Adrenal gland (tissue), 5 donors: Measurements from ENCODE around the gene RWDD2A.

ENCODE experiments used
- POLR2A ChIP-seq, 2 donors: fragments of 450-650 bp; IDR thresholded peaks; one replicate each; pipeline ENCODE4 v1.6.1; 2017; ENCODE audit warnings: antibody characterized with exemption in 2 of 2, mild to moderate bottlenecking in 2 of 2, moderate library complexity in 1 of 2
- TF ChIP-seq, protein P1 (sequence below), 6 experiments: fragments of 450-650 bp in 4 of 6; fragments of 200-600 bp in 2 of 6; sonication (generic) in 1 of 6; IDR thresholded peaks; 1 replicate in 5 of 6; 2 replicates in 1 of 6; pipeline versions ENCODE4 v1.5.1 to v1.8.0; 2016 to 2021; ENCODE audit warnings: antibody characterized with exemption in 6 of 6, mild to moderate bottlenecking in 2 of 6, moderate library complexity in 1 of 6
- donor health status: DM: no; HTN: no; CAD: no.

DNA sequence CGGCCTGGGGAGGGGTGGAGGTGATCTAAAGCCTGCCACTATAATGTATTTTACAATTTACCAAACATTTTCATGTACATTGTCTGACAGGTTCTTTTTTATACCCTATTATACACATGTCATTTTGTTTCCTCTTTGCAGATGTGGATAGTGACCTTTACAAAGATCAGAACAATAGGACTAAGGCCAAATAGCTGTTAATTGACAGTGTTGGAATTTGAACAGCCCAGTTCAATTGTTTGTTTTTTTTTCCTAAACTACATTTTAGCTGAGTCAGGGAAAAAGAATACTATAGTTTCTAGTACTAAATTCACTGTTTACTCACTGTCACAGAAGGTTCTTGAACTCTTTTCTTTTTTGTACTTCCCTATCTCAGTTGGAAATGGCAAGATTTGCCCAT, 40.2 kb upstream of the RWDD2A start:
- TF ChIP-seq, protein P1, sequence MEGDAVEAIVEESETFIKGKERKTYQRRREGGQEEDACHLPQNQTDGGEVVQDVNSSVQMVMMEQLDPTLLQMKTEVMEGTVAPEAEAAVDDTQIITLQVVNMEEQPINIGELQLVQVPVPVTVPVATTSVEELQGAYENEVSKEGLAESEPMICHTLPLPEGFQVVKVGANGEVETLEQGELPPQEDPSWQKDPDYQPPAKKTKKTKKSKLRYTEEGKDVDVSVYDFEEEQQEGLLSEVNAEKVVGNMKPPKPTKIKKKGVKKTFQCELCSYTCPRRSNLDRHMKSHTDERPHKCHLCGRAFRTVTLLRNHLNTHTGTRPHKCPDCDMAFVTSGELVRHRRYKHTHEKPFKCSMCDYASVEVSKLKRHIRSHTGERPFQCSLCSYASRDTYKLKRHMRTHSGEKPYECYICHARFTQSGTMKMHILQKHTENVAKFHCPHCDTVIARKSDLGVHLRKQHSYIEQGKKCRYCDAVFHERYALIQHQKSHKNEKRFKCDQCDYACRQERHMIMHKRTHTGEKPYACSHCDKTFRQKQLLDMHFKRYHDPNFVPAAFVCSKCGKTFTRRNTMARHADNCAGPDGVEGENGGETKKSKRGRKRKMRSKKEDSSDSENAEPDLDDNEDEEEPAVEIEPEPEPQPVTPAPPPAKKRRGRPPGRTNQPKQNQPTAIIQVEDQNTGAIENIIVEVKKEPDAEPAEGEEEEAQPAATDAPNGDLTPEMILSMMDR (IDR thresholded peaks at IDR 0.05): no peak
- TF ChIP-seq POLR2A (IDR thresholded peaks at IDR 0.05): no peak
